HPDE6-E6E7 (cell line): ENCODE measurements around the gene SRSF10.
"Not testable (repeated sequence)": the region's sequence is repeated elsewhere in the genome, so short reads cannot be mapped to it uniquely, and the experiment has no call there.

Experiments
- DNase-seq: peaks from one replicate; pipeline ENCODE4 v3.0.0; 2011; ENCODE audit warnings: missing footprints; ENCODE audit errors: extremely low spot score

The SRSF10 gene

GRCh38 chr1:23958810-23959460, 21.2 kb downstream of the SRSF10 start:
- DNase-seq: peak; percentile 60

DNA sequence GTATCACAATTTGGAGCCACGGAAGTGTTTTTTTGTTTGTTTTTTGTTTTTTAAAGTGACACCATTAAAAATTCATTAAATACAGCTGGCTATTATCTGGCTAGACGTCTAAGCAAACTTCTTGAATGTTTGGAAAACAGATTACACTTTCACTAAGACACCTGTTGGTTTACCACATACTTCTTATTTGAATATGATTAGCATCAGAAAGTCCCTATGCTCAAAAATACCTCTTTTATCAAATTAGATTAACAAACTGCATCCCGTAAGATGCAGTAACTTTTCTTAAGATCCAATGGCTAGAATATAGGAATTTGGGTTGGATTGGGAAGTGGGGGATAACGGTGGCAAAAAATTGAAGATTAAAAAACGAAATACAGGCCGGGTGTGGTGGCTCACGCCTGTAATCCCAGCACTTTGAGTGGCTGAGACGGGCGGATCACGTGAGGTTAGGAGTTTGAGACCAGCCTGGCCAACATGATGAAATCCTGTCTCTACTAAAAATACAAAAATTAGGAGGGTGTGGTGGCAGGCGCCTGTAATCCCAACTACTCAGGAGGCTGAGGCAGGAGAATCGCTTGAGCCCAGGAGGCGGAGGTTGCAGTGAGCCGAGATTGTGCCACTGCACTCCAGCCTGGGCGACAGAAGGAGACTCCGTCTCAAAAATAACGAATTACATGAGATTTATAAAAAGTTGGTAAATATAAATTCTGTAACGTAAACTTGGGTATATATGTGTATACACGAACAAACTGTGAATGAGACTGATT, 21.9 kb downstream of the SRSF10 start:
- DNase-seq: not testable (repeated sequence)

DNA sequence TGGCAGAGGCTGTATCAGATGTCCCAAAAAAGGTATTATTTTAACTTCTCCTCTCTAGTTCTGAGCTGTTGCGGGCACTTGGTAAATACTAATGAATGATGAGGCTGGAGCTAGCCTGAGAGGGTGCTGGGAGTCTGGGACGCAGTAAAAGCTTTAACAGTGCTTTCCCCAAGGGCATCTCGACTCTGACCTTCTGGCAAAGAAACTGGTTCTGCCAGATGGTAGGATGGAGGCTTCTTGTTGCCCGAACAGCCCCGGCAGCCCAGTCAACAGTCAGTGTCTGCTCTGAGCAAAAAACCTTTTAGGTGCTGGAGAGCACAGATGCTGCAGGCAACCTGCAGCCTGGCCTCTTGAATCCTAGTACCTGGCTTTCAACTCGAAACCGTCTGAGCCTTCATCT, 23.0 kb downstream of the SRSF10 start:
- DNase-seq: no peak

DNA sequence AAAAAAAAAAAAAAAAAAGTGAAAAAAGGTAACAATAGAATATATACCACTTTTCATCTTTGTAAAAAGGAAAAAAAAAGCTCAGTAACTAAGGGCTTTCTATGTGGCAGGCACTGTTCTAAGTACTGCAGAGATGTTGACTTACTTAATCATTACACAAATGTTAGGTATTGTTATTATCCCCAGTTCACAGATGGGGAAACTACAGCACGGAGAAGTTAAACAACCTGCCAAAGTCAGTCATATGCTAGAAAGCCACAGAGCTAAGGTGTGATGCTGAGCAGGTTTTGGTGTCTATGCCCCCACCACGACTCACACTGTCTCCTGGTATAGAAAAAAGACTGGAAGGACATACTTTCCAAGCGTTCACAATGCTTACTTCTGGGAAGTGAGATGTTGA, 27.1 kb downstream of the SRSF10 start:
- DNase-seq: no peak

DNA sequence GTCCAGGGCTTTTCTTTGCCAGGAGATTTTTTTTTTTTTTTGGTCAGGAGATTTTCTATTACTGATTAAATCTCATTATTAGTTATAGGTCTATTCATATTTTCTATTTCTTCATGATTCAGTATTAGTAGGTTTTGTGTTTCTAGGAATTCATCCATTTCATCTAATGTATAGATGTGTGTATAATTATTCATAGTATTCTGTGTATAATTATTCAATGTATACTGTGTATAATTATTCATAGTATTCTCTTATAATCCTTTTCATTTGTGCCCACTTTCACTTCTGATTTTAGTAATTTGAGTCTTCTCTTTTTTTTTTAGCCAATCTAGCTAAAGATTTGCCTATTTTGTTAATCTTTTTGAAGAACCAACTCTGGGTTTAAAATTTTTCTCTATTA, 32.8 kb downstream of the SRSF10 start:
- no peak for DNase-seq

DNA sequence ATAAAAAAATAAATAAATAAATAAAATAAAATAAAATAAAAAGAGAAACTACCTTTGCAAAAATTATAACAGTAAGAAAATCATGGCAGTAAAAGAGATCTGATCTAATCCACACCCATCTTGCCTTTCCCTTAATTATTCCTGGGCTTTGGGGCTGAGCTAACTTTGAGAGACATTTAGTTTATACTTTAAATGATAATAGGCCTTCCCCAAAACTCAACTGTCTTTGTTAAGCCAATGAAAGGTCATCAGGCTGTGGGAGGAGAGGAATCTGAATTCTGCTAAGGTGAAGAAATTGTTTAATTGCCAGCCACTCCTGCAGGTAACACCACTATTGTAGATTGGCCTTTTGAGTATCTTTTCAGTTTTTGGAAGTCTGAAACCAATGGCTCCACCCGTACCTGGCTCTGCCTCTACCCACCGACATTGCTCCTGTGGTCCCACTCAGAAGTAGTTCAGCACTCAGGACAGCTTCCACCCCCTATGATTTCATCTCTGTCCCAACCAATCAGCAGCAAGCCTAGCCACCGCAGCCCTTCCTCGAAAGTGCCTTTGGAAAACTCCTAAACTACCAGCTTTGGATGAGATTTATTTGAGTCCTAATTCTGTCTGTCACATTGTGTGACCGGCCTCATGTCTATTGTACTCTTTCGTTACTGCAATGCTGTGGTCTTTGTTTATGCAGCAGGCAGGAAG, 43.5 kb downstream of the SRSF10 start:
- DNase-seq: no peak

GRCh38 chr1:23931491-23931880, 48.6 kb downstream of the SRSF10 start:
- DNase-seq: no peak

DNA sequence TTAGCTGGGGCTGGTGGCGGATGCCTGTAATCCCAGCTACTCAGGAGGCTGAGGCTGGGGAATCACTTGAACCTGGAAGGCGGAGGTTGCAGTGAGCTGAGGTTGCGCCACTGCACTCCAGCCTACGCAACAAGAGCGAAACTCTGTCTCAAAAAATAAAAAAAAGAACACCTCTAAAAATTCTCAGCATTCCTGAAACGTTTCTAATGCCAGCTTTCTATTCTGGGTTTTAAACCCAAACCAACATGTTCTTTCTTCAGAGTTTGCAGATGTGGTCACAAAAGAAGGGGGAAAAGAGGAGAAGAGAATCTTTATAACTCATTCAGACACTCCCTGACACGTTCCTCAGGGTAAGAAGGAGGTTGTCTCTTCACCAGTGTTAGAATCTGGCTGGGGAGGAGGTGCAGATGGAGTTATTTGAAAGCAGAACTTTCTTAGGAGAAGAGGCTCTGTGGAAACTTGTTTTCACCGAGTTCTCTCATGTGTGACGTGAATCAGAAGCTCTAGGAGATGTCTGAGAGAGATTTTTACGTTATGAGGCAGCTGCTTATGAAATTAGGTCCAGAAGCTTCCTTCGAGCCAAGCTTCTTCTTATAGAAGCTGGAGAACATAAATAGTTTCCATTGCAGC, 49.2 kb downstream of the SRSF10 start:
- no peak for DNase-seq

DNA sequence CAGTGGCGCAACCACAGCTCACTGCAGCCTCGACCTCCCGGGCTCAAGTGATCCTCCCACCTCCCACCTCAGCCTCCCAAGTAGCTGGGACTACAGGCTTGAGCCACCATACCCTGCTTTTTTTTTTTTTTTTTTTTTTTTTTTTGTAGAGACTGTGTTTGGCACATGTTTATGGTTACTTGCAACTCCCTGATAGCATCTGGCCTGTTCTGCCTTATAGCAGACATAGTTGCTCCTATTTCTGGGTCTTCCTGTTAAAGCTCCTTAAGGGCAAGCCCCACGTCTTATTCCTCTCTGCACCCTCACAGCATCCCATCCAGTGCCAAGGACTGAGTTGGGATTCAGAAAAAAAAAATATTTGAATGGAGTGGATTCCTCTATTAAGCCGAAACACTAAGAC, 49.9 kb downstream of the SRSF10 start:
- DNase-seq: no peak

GRCh38 chr1:23928789-23929188, 51.3 kb downstream of the SRSF10 start:
- DNase-seq: no peak

DNA sequence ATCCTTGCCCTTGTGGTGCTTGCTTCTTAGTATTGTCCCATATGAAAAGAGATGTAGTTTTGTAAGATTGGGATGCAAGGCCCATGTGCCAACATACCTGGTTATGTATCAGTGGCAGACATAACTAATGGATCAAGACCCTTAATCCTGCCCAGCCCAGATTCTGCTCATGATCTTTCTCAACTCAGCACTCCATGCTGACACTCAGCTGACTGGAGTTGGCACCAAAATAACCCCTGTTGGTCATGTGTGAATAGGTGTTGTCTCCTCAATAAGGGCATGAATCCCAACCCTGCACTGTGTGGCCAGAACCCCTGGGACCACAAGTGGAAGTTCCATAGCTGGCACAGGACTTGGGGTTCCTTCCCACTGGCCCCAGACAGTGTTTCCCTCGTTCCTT, 53.0 kb downstream of the SRSF10 start:
- DNase-seq: no peak

DNA sequence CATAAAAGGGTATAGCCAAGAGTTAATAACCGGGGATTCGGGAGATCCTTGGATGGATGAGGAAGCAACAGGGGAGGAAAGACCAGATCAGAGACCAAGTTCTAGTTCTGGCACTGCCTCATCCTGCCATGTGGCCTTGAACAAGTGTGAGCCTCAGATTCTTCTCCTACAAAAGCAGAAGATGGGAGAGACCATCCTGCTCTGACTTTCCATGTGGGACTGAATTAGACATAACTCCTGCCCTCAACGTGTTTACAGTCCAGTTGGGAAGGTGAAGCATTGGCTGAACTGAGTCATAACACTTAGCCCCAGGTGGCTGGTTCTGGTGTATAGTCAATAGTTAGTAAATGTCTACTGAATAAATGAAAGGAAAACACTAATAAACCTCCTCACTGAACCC, 54.8 kb downstream of the SRSF10 start:
- DNase-seq: no peak

- DNase-seq: no peak
Measured at GRCh38 chr1:23924601-23925000, 55.5 kb downstream of the SRSF10 start.

DNA sequence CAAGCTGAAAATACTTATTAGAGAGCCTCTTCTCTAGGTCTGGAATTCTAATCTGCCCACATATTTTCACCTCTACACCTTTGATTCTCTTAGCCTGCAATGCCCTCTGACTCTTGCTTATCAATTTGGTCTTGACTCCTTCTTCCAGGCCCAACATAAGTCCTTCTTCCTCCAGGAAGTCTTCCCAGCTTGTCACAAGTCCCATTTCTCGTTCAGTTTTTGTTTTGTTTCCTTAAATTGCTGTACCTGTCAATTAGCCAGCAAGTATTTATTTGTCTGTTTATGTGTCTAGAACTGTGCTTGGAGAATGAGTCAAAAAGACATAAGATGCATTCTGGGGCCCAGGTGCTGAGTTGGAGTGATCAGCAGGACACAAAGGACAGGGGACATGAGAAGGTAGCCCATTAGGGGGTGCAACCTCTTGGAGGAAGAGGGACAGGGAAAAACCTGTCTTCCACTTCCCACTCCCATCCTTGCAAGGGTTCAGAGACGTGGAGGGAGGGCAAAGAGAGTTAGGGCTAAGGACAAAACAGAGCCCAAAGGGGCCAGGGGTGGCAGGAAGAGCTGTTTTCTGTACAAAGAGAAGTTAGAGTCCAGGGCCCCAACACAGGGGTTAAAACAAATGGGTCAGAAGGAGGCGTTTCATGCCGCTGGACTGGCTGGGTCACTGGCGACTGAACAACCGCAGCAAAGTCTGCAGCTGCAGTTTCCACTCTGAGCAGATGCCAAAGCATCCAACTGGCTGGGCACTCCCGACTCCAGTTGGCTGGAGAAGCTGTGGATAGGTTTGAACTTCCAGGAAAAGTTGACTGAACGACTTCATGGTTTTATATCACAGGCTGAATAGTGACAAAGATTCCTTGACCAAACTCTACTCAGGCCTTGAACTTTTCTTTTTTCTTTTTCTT, 56.3 kb downstream of the SRSF10 start:
- DNase-seq: no peak

GRCh38 chr1:23922321-23922943, 57.7 kb downstream of the SRSF10 start:
- DNase-seq: no peak

DNA sequence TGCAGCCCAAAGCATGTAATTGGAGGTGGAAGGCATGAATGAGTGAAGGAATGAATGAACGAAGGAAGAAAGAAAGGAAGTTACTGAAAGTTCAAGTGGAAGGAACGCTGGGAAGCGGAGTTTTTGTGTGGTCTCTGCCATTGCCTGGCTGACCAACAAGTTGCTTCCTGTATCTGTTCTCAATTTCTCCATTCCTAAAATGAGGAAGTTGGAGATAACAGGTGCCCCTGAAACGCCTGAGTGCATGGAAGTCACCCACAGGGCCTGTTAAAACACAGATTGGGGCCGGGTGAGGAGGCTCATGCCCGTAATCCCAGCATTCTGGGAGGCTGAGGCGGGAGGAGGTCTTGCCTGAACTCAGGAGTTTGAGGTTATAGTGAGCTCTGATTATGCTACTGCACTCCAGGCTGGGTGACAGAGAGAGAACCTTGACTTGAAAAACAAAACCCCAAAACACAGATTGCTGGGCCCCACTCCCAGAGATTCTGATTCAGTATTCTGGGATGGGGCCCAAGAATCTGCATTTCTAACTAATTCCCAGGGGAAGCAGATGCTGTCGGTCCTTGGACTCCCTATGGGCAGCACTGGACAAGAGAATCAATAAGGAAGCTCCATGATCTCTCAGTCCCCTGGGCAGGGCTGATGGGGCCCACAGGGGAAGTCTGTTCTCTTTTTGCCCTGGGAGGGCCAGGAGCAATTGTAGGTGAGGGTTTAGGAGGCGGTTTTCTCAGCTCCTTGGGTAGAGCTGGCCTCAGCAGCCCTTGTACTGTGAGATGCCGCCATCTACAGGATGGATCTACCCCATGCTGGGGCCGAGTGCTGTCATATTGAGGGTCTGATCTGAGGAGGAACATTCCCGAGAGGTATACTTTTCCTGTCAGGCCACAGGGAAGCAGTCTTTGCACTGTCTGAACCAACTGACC, 63.7 kb downstream of the SRSF10 start:
- peak; percentile 90 for DNase-seq

GRCh38 chr1:23915466-23915865, 64.7 kb downstream of the SRSF10 start:
- DNase-seq: no peak

DNA sequence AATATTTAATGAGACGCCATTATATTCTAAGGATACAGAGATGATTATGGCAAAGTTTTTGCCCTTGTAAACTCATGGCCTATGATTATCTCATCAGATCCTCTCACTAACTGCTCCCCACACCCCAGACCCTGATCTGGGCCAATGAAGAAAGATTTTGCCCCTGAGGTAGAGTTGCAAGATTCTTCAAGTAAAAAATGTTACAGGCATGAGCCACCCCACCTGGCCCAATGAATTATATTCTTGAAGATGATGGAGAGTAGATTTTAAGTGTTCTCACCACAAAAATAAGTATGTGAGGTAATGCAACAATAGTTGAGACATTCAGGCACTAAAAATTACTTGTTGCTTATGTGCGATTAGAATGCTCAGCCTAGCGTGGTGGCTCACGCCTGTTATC, 65.2 kb downstream of the SRSF10 start:
- no peak for DNase-seq
